GM12891 (cell line): ENCODE results near the gene AMFR.

Experiments
- PAX5 ChIP-seq: IDR thresholded peaks from 2 replicates; pipeline ENCODE4 v1.6.1; 2011; ENCODE audit warnings: low read length, moderate library complexity, mild to moderate bottlenecking; ENCODE audit not compliant: insufficient read depth, severe bottlenecking
- POLR2A ChIP-seq: IDR thresholded peaks from 2 replicates; pipeline ENCODE4 v1.6.1; 2011; ENCODE audit warnings: low read depth, low read length, control low read depth
- POLR2AphosphoS5 ChIP-seq: IDR thresholded peaks from 2 replicates; pipeline ENCODE4 v1.6.1; 2011; ENCODE audit warnings: low read depth, low read length, control low read depth
- TAF1 ChIP-seq: IDR thresholded peaks from 2 replicates; pipeline ENCODE4 v1.6.1; 2011; ENCODE audit warnings: low read depth, low read length, control low read depth

GRCh38 chr16:56421976-56422669 lies 3.2 kb downstream of the AMFR start:
- TF ChIP-seq POLR2AphosphoS5 (no peak), POLR2A (no peak), PAX5 (no peak), TAF1 (no peak)
